HT-29 (cell line): ENCODE measurements around the gene PRICKLE1. TPM values are rescaled to one million over a fixed set of nuclear protein-coding genes. Genes with fewer than 3 reads are reported as not detected.

Experiments used
- DNase-seq: peaks from one replicate; pipeline ENCODE4 v3.0.0-alpha.2; 2015; ENCODE audit warnings: low spot score
- total RNA-seq: library from RNA; depleted of rRNA; stranded (reverse); fragments of >200 nt; shearing (Covaris generic); gene quantifications from 2 replicates; pipeline ENCODE4 v1.2.3, GENCODE V29; 2014

PRICKLE1 gene
- total RNA-seq, 1 experiment from 2014 or later = 1.6 TPM

- DNase-seq = no peak
Measured at GRCh38 chr12:42588524-42589464, 752 bp downstream of the PRICKLE1 start.

- DNase-seq = no peak
Measured at GRCh38 chr12:42587601-42588523, 1.7 kb downstream of the PRICKLE1 start.

GRCh38 chr12:42586268-42586667 lies 3.3 kb downstream of the PRICKLE1 start:
- no peak for DNase-seq

- DNase-seq = no peak
Measured at GRCh38 chr12:42585841-42586216, 3.7 kb downstream of the PRICKLE1 start.

GRCh38 chr12:42585154-42585840 lies 4.2 kb downstream of the PRICKLE1 start:
- DNase-seq = no peak

- no peak for DNase-seq
Measured at GRCh38 chr12:42584651-42585111, 4.9 kb downstream of the PRICKLE1 start.

GRCh38 chr12:42583016-42583415 lies 6.5 kb downstream of the PRICKLE1 start:
- DNase-seq = no peak

GRCh38 chr12:42582498-42582897 lies 7.0 kb downstream of the PRICKLE1 start:
- DNase-seq = no peak

- no peak for DNase-seq
Measured at GRCh38 chr12:42582050-42582449, 7.5 kb downstream of the PRICKLE1 start.

GRCh38 chr12:42576374-42576773 lies 13.2 kb downstream of the PRICKLE1 start:
- DNase-seq = no peak

- no peak for DNase-seq
Measured at GRCh38 chr12:42575717-42576116, 13.8 kb downstream of the PRICKLE1 start.

- no peak for DNase-seq
Measured at GRCh38 chr12:42574851-42575266, 14.7 kb downstream of the PRICKLE1 start.

- no peak for DNase-seq
Measured at GRCh38 chr12:42571327-42572009, 18.1 kb downstream of the PRICKLE1 start.

- DNase-seq = peak; percentile 4
Measured at GRCh38 chr12:42570076-42570475, 19.5 kb downstream of the PRICKLE1 start.

GRCh38 chr12:42568952-42569915 lies 20.3 kb downstream of the PRICKLE1 start:
- DNase-seq = peak; percentile 56

GRCh38 chr12:42565633-42566032 lies 23.9 kb downstream of the PRICKLE1 start:
- no peak for DNase-seq

- DNase-seq = no peak
Measured at GRCh38 chr12:42564996-42565395, 24.6 kb downstream of the PRICKLE1 start.

GRCh38 chr12:42564556-42564955 lies 25.0 kb downstream of the PRICKLE1 start:
- no peak for DNase-seq

- no peak for DNase-seq
Measured at GRCh38 chr12:42560977-42561376, 28.6 kb downstream of the PRICKLE1 start.
